Stomach (tissue), 9 donors: Measurements from ENCODE around the gene PSD2. TPM values are rescaled to one million over a fixed set of nuclear protein-coding genes. Genes with fewer than 3 reads are reported as not detected.

ENCODE experiments used
- DNase-seq, 2 donors: peaks; one replicate each; pipeline versions ENCODE4 v3.0.0 to v3.0.0-alpha.2; 2013 to 2019
- H3K27ac ChIP-seq, 5 donors: fragments of 200-600 bp in 4 of 5; sonication (generic) in 4 of 5; one replicate each; pipeline ENCODE4 v1.5.1; 2013 to 2019; ENCODE audit warnings: mild to moderate bottlenecking in 1 of 5, moderate library complexity in 1 of 5
- H3K27me3 ChIP-seq, 3 donors: fragments of 200-600 bp; sonication (generic); one replicate each; pipeline ENCODE4 v1.5.1; 2017 to 2019; ENCODE audit warnings: mixed run types in 1 of 3
- H3K36me3 ChIP-seq, 4 donors: fragments of 200-600 bp; sonication (generic); 1 replicate in 3 of 4; 2 replicates in 1 of 4; pipeline ENCODE4 v1.5.1; 2016 to 2019
- H3K4me1 ChIP-seq, 4 donors: fragments of 200-600 bp; sonication (generic); one replicate each; pipeline ENCODE4 v1.5.1; 2016 to 2019
- H3K4me3 ChIP-seq, 4 donors: fragments of 200-600 bp; sonication (generic) in 3 of 4; one replicate each; pipeline ENCODE4 v1.5.1; 2016 to 2019; ENCODE audit warnings: mild to moderate bottlenecking in 1 of 4
- H3K9me3 ChIP-seq, 4 donors: fragments of 200-600 bp; sonication (generic); one replicate each; pipeline ENCODE4 v1.5.1; 2016 to 2019
- EP300 ChIP-seq: sonication (generic); formaldehyde crosslinking; IDR thresholded peaks from one replicate; pipeline ENCODE4 v1.6.1; 2017; ENCODE audit warnings: antibody characterized with exemption
- POLR2A ChIP-seq, 4 donors: fragments of 450-650 bp; IDR thresholded peaks; one replicate each; pipeline ENCODE4 v1.6.1; 2016; ENCODE audit warnings: antibody characterized with exemption in 4 of 4, control low read depth in 2 of 4, mild to moderate bottlenecking in 1 of 4, moderate library complexity in 1 of 4
- POLR2AphosphoS5 ChIP-seq, 3 donors: sonication (generic); formaldehyde crosslinking; IDR thresholded peaks; one replicate each; pipeline ENCODE4 v1.6.1; 2016; ENCODE audit warnings: antibody characterized with exemption in 3 of 3
- WGBS, 5 donors: extraction: QIAGEN DNeasy Blood & Tissue Kit in 3 of 5; methylation state at CpG; one replicate each; pipeline versions ENCODE4 v1.1.5 to v1.1.7; 2013 to 2018; 5-methylcytosine and 5-hydroxymethylcytosine counted together
- intact Hi-C: fragments of 100-400 bp; cut with DNase I; formaldehyde crosslinking; loops from one replicate; pipeline ENCODE4 v1.15.1; 2023; ENCODE audit warnings: low total_unique reads
- polyA plus RNA-seq, 3 donors: library from polyadenylated mRNA; stranded (reverse); fragments of 200-250 nt; gene quantifications; one replicate each; pipeline ENCODE4 v1.2.3, GENCODE V29; 2013
- total RNA-seq, 5 donors: library from RNA; depleted of rRNA; stranded (reverse); fragments of >200 nt; gene quantifications; one replicate each; pipeline versions ENCODE4 v1.1.0 to v1.2.3, GENCODE V29; 2014 to 2016
- TF ChIP-seq, protein P1 (sequence below), 7 experiments: fragments of 450-650 bp in 4 of 7; fragments of 200-600 bp in 3 of 7; sonication (generic) in 3 of 7; IDR thresholded peaks; one replicate each; pipeline ENCODE4 v1.5.1; 2016 to 2019; ENCODE audit warnings: antibody characterized with exemption in 7 of 7, control low read depth in 2 of 7, mild to moderate bottlenecking in 1 of 7
- donor health status: healthy with polysubstance abuse.
- donor health status: Bipolar disorder and iron deficiency.
- donor health status: healthy.

The PSD2 gene
- total and polyA plus RNA-seq, 8 donors, result 0.05 to 0.73 TPM; not detected in 6

DNA sequence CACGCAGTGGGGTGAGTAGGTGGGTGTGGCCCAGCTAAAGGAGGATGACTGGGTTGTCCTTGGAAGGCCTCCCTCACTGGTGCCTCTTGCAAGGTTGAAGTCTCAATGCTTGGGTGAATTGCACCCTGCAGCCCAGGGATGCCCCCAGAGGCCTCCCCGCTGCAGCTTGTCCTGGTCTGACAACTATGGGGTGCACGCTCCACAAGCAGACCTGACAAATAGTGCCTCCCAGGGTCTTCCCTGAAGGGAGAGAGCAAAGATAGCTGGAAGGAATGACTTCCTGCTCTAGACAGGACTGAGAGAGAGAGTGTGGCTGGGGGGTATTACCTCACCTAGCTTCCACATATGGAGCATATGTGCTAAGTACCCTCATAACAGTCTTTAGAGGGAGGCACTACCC is 1.7 kb downstream of the PSD2 start:
- Histone ChIP-seq H3K9me3 (no peaks in the 10 kb centered on the region), H3K27me3 (peaks cover 10 to 90% (median 59%) of the 10 kb centered on the region in 3 donors), H3K4me3 (no peak overlapping the region), H3K4me1 (peaks cover 15 to 18% (median 15%) of the 10 kb centered on the region in 4 donors), H3K36me3 (no peaks in the 10 kb centered on the region), H3K27ac (no peak overlapping the region)
- DNase-seq, result no peak
- TF ChIP-seq POLR2A (IDR thresholded peaks at IDR 0.05) (no peak), EP300 (no peak), POLR2AphosphoS5 (IDR thresholded peaks at IDR 0.05) (no peak)
- TF ChIP-seq, protein P1, sequence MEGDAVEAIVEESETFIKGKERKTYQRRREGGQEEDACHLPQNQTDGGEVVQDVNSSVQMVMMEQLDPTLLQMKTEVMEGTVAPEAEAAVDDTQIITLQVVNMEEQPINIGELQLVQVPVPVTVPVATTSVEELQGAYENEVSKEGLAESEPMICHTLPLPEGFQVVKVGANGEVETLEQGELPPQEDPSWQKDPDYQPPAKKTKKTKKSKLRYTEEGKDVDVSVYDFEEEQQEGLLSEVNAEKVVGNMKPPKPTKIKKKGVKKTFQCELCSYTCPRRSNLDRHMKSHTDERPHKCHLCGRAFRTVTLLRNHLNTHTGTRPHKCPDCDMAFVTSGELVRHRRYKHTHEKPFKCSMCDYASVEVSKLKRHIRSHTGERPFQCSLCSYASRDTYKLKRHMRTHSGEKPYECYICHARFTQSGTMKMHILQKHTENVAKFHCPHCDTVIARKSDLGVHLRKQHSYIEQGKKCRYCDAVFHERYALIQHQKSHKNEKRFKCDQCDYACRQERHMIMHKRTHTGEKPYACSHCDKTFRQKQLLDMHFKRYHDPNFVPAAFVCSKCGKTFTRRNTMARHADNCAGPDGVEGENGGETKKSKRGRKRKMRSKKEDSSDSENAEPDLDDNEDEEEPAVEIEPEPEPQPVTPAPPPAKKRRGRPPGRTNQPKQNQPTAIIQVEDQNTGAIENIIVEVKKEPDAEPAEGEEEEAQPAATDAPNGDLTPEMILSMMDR (IDR thresholded peaks at IDR 0.05), result no peak
- 54 to 83% (median 58%) methylated on average over 2 to 3 of the region's 3 CpGs for WGBS, 5 donors
- intact Hi-C loops, result no loop called here

DNA sequence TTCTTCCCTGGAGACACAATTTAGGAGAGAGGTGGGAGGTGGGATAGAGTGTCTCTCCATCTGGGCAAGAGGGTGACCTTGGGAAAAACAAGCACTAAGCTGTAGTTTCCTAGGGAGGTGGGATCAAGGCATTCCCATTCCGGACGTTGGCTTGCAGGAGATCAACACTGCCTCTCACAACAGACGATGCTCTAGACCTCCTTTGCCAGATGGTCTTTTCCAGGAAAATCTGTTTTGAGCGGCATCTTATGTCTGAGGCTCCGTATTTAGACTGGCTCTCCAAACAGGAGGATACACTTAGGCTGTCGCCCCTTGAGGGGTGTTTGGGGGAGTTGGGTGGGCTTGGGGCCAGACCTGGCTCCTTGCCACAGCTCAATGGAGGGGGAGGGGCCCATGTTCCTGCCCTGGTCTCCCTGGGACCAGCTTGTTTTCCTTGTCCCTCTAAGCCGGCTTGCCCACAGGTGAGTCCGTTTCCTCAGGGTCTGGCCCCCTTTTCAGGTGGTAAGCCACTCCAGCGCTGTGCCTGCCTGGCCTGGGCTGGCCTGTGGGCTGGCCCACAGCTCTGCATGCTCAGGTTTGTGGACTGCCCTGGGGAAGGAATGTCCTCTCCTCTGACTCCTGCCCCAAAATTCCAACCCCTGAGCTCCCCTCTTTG is 2.4 kb downstream of the PSD2 start:
- H3K9me3 ChIP-seq, result no peaks in the 10 kb centered on the region
- peaks cover 10 to 97% (median 64%) of the 10 kb centered on the region in 3 donors for H3K27me3 ChIP-seq
- 43 to 59% (median 53%) methylated on average over 6 to 9 of the region's 9 CpGs for WGBS, 5 donors
- no peak overlapping the region for H3K4me3 ChIP-seq
- no peak for DNase-seq
- no peak overlapping the region for H3K27ac ChIP-seq
- peaks cover 15 to 18% (median 15%) of the 10 kb centered on the region in 4 donors for H3K4me1 ChIP-seq
- H3K36me3 ChIP-seq, result no peaks in the 10 kb centered on the region
- intact Hi-C loops, result no loop called here
- no peak for TF ChIP-seq POLR2A (IDR thresholded peaks at IDR 0.05)
- no peak for TF ChIP-seq EP300
- TF ChIP-seq, protein P1 (IDR thresholded peaks at IDR 0.05), result no peak
- no peak for TF ChIP-seq POLR2AphosphoS5 (IDR thresholded peaks at IDR 0.05)

DNA sequence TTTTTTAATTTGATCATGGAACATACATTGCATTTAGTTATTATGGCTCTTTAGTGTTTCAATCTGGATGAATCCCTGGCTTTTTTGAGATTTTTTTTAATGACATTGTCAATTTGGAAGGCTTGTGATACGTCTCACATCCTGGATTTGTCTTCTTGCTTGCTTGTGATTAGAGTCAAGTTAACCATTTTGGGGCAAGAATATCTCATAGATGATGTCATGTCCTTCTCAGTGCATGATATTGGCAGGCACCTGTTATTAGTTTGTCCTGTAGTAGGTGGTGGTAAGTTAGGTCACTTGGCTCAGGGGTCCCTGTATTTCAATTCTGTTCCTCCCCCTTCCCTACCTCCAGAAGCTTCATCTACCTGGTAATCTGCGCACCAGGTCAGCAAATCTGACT is 3.3 kb downstream of the PSD2 start:
- no peaks in the 10 kb centered on the region for H3K36me3 ChIP-seq
- no peaks in the 10 kb centered on the region for H3K9me3 ChIP-seq
- TF ChIP-seq POLR2AphosphoS5 (IDR thresholded peaks at IDR 0.05) (no peak), EP300 (no peak), POLR2A (IDR thresholded peaks at IDR 0.05) (no peak)
- TF ChIP-seq, protein P1 (IDR thresholded peaks at IDR 0.05), result no peak
- intact Hi-C loops, result no loop called here
- DNase-seq, result no peak
- peaks cover 10 to 100% (median 68%) of the 10 kb centered on the region in 3 donors for H3K27me3 ChIP-seq
- no peak overlapping the region for H3K27ac ChIP-seq
- no peak overlapping the region for H3K4me3 ChIP-seq
- 65 to 73% (median 70%) methylated on average over 2 of the region's 2 CpGs for WGBS, 5 donors
- peaks cover 15 to 18% (median 15%) of the 10 kb centered on the region in 4 donors for H3K4me1 ChIP-seq

DNA sequence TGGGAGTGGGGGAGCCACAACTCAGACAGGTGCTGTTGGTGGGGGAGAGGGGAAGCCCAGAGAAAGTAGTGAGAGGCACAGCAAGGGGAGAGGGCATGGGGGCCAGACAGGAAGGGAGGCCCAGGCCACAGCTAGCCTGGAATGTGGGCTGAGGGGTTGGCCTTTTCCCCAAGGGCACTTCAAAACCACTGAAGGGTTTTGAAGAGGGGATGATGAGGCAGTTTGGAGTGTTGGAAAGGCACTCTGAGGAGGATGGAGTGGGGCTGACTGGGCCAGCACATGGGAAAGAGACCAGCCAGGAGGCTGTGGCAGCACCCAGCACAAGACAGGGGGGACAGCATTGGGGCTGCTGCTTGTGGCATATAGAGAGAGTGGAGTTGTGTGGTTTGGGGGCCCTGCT is 3.8 kb downstream of the PSD2 start:
- TF ChIP-seq POLR2A (IDR thresholded peaks at IDR 0.05), result no peak
- TF ChIP-seq, protein P1 (IDR thresholded peaks at IDR 0.05), result no peak
- no peak for TF ChIP-seq EP300
- no peak for TF ChIP-seq POLR2AphosphoS5 (IDR thresholded peaks at IDR 0.05)
- DNase-seq, result no peak
- intact Hi-C loops, result no loop called here

More for the DNA sequence above, 3.8 kb downstream of the PSD2 start:
- Histone ChIP-seq H3K4me3 (no peak overlapping the region), H3K27me3 (peaks cover 10 to 100% (median 65%) of the 10 kb centered on the region in 3 donors), H3K9me3 (no peaks in the 10 kb centered on the region), H3K4me1 (peaks cover 15 to 18% (median 15%) of the 10 kb centered on the region in 4 donors), H3K27ac (no peak overlapping the region), H3K36me3 (no peaks in the 10 kb centered on the region)
